ENCODE data around the gene KNSTRN. TPM values are rescaled to one million over a fixed set of nuclear protein-coding genes. Genes with fewer than 3 reads are reported as not detected.
A peak's percentile ranks its signal among the peaks of the same experiment; 100 is the strongest.

Gene KNSTRN
- total and polyA plus RNA-seq, 2 of the 13 experiments (the other 11 are each of a cell fraction or from before 2014, with no cell fraction given): 20.3 to 62.3 TPM

- no peak for TF ChIP-seq NFAT5 (CRISPR knock-in tag; IDR thresholded peaks at IDR 0.05)
- no peak for TF ChIP-seq PITX1 (CRISPR knock-in tag; IDR thresholded peaks at IDR 0.05)
- TF ChIP-seq ZBTB25 (CRISPR knock-in tag; IDR thresholded peaks at IDR 0.05): no peak
- TF ChIP-seq ZNF101 (CRISPR knock-in tag; IDR thresholded peaks at IDR 0.05; ENCODE audit: borderline replicate concordance, low read depth): no peak
- TF ChIP-seq KMT2B (CRISPR knock-in tag; IDR thresholded peaks at IDR 0.05): peak; percentile 83; the same call in 1 of the 2 replicates
- TF ChIP-seq ZUFSP (CRISPR knock-in tag; IDR thresholded peaks at IDR 0.05; ENCODE audit: borderline replicate concordance): no peak
- TF ChIP-seq PBX3 (CRISPR knock-in tag; IDR thresholded peaks at IDR 0.05; ENCODE audit: borderline replicate concordance): no peak
- 0 out of 2 replicates have a peak, but pooled peaks have one; percentile 66 for TF ChIP-seq SNAPC2 (CRISPR knock-in tag; IDR thresholded peaks at IDR 0.05)
- TF ChIP-seq MEF2D (CRISPR knock-in tag; IDR thresholded peaks at IDR 0.05): no peak
- no peak for TF ChIP-seq ZBED4 (CRISPR knock-in tag; IDR thresholded peaks at IDR 0.05; ENCODE audit: borderline replicate concordance)
Observed at GRCh38 chr15:40382580-40383456, at the start of gene KNSTRN (continued).
